SK-N-SH (cell line): ENCODE measurements around the gene C6orf132. TPM values are rescaled to one million over a fixed set of nuclear protein-coding genes. Genes with fewer than 3 reads are reported as not detected.

ENCODE experiments used
- CTCF ChIA-PET: fragments of 300-600, 350-600 bp; formaldehyde crosslinking; extraction: SDS; loops from one replicate; lab custom pipeline; 2021; lab: Yijun Ruan, JAX
- POLR2A ChIA-PET: fragments of 350-600 bp; sonication (Branson Sonifier 250); formaldehyde crosslinking; extraction: SDS; loops from one replicate; lab custom pipeline; 2020; ENCODE audit warnings: antibody characterized with exemption, inconsistent platforms; lab: Yijun Ruan, JAX
- DNase-seq: peaks from one replicate; pipeline ENCODE4 v3.0.0; 2012
- H2AFZ ChIP-seq: fragments of 200-600 bp; sonication (generic); 2 replicates; pipeline ENCODE4 v1.8.1; 2016; ENCODE audit warnings: antibody characterized with exemption, mild to moderate bottlenecking, low read depth
- H3F3A ChIP-seq: fragments of 200-600 bp; sonication (generic); replicated peaks from 2 replicates; pipeline ENCODE3; 2016; ENCODE audit warnings: antibody characterized with exemption, mild to moderate bottlenecking; ENCODE audit not compliant: insufficient read depth
- H3K27ac ChIP-seq, 2 experiments: fragments of 200-500 bp in 1 of 2; fragments of 200-600 bp in 1 of 2; sonication (Bioruptor generic) in 1 of 2; sonication (generic), shearing (Covaris generic) in 1 of 2; 2 replicates each; pipeline versions ENCODE4 v1.5.1 to v1.6.1; 2014 to 2016; ENCODE audit warnings: low read depth in 2 of 2, inconsistent platforms in 1 of 2, low read length in 1 of 2, mild to moderate bottlenecking in 1 of 2, mixed read lengths in 1 of 2
- H3K27me3 ChIP-seq: fragments of 200-600 bp; sonication (generic), shearing (Covaris generic); 2 replicates; pipeline ENCODE4 v1.6.1; 2016; ENCODE audit warnings: mixed run types; ENCODE audit not compliant: insufficient read depth
- H3K36me3 ChIP-seq, 2 experiments: fragments of 200-500 bp in 1 of 2; fragments of 200-600 bp in 1 of 2; sonication (Bioruptor generic) in 1 of 2; sonication (generic) in 1 of 2; replicated peaks in 1 of 2; 2 replicates each; pipeline versions ENCODE3 to v1.5.1; 2014 to 2016; ENCODE audit warnings: low read length in 1 of 2, mild to moderate bottlenecking in 1 of 2; ENCODE audit not compliant: insufficient read depth in 2 of 2, control insufficient read depth in 1 of 2
- H3K4me1 ChIP-seq, 2 experiments: fragments of 200-500 bp in 1 of 2; fragments of 200-600 bp in 1 of 2; sonication (Bioruptor generic) in 1 of 2; sonication (generic), shearing (Covaris generic) in 1 of 2; 2 replicates each; pipeline versions ENCODE4 v1.5.1 to v1.6.1; 2014 to 2016; ENCODE audit warnings: low read depth in 1 of 2, low read length in 1 of 2, mixed run types in 1 of 2; ENCODE audit not compliant: insufficient read depth in 2 of 2, control insufficient read depth in 1 of 2
- H3K4me2 ChIP-seq: fragments of 200-600 bp; sonication (generic), shearing (Covaris generic); 2 replicates; pipeline ENCODE4 v1.6.1; 2017; ENCODE audit warnings: mixed run types
- H3K4me3 ChIP-seq, 2 experiments: fragments of 200-500 bp in 1 of 2; fragments of 200-600 bp in 1 of 2; sonication (Bioruptor generic) in 1 of 2; sonication (generic), shearing (Covaris generic) in 1 of 2; 2 replicates each; pipeline versions ENCODE4 v1.5.1 to v1.8.1; 2014 to 2016; ENCODE audit warnings: low read depth in 2 of 2, inconsistent platforms in 1 of 2, low read length in 1 of 2, mild to moderate bottlenecking in 1 of 2, mixed read lengths in 1 of 2, moderate library complexity in 1 of 2
- H3K79me2 ChIP-seq: fragments of 200-600 bp; sonication (generic); 2 replicates; pipeline ENCODE4 v1.8.1; 2017; ENCODE audit warnings: mild to moderate bottlenecking; ENCODE audit not compliant: insufficient read depth
- H3K9ac ChIP-seq: fragments of 200-600 bp; sonication (generic); 2 replicates; pipeline ENCODE4 v1.6.1; 2017; ENCODE audit warnings: mixed run types
- H3K9me2 ChIP-seq: fragments of 200-600 bp; sonication (generic); 2 replicates; pipeline ENCODE4 v1.6.1; 2017; ENCODE audit warnings: mixed run types
- H3K9me3 ChIP-seq: fragments of 200-600 bp; sonication (generic); 2 replicates; pipeline ENCODE4 v1.6.1; 2017; ENCODE audit warnings: mixed run types, mild to moderate bottlenecking, moderate library complexity
- H4K20me1 ChIP-seq: fragments of 200-600 bp; sonication (generic); 2 replicates; pipeline ENCODE4 v1.6.1; 2017; ENCODE audit warnings: mild to moderate bottlenecking, mixed run types; ENCODE audit not compliant: insufficient read depth
- ELF1 ChIP-seq: IDR thresholded peaks from 2 replicates; pipeline ENCODE4 v1.4.0; 2012
- EP300 ChIP-seq, 2 experiments: IDR thresholded peaks; 2 replicates each; pipeline versions ENCODE4 v1.4.0 to v1.6.1; 2012; ENCODE audit warnings: borderline replicate concordance in 1 of 2, low read depth in 1 of 2, low read length in 1 of 2
- FOSL2 ChIP-seq: IDR thresholded peaks from 2 replicates; pipeline ENCODE4 v1.4.0; 2012; ENCODE audit warnings: low read depth, mild to moderate bottlenecking, moderate library complexity, borderline replicate concordance
- FOXJ3 ChIP-seq: sonication (generic); formaldehyde crosslinking; IDR thresholded peaks from 2 replicates; pipeline ENCODE4 v1.5.1; 2020; ENCODE audit warnings: mild to moderate bottlenecking, missing genetic modification reagents
- FOXM1 ChIP-seq: IDR thresholded peaks from 2 replicates; pipeline ENCODE4 v1.4.0; 2012; ENCODE audit warnings: low read depth, mild to moderate bottlenecking
- GATA2 ChIP-seq: sonication (generic); formaldehyde crosslinking; IDR thresholded peaks from 2 replicates; pipeline ENCODE4 v1.5.0; 2020; ENCODE audit warnings: mild to moderate bottlenecking, missing genetic modification reagents
- JUND ChIP-seq: IDR thresholded peaks from 2 replicates; pipeline ENCODE4 v1.4.0; 2012
- MEF2A ChIP-seq: IDR thresholded peaks from 2 replicates; pipeline ENCODE4 v1.4.0; 2012; ENCODE audit warnings: low read depth, borderline replicate concordance
- MXI1 ChIP-seq: IDR thresholded peaks from 2 replicates; pipeline ENCODE4 v1.6.1; 2012; ENCODE audit warnings: mild to moderate bottlenecking, low read depth, low read length, improper control_type of control experiment
- NFIC ChIP-seq: IDR thresholded peaks from 2 replicates; pipeline ENCODE4 v1.4.0; 2012; ENCODE audit warnings: borderline replicate concordance
- NRF1 ChIP-seq: IDR thresholded peaks from 2 replicates; pipeline ENCODE4 v1.6.1; 2012; ENCODE audit warnings: low read depth, mild to moderate bottlenecking, low read length
- POLR2AphosphoS5 ChIP-seq: IDR thresholded peaks from 2 replicates; pipeline ENCODE4 v1.6.1; 2012; ENCODE audit warnings: low read depth, low read length
- RFX5 ChIP-seq: IDR thresholded peaks from 2 replicates; pipeline ENCODE4 v1.6.1; 2012; ENCODE audit warnings: mild to moderate bottlenecking, improper control_type of control experiment, low read length
- RXRA ChIP-seq: IDR thresholded peaks from 2 replicates; pipeline ENCODE4 v1.4.0; 2012; ENCODE audit warnings: low read depth, mild to moderate bottlenecking, borderline replicate concordance
- SIN3A ChIP-seq: IDR thresholded peaks from 2 replicates; pipeline ENCODE4 v1.6.1; 2012; ENCODE audit warnings: low read depth, mild to moderate bottlenecking, low read length, moderate library complexity, borderline replicate concordance
- SMC3 ChIP-seq: IDR thresholded peaks from 2 replicates; pipeline ENCODE4 v1.6.1; 2012; ENCODE audit warnings: low read depth, low read length, improper control_type of control experiment
- TAF1 ChIP-seq: IDR thresholded peaks from 2 replicates; pipeline ENCODE4 v1.6.1; 2012; ENCODE audit warnings: low read depth, mild to moderate bottlenecking, low read length, moderate library complexity, borderline replicate concordance
- TCF12 ChIP-seq: IDR thresholded peaks from 2 replicates; pipeline ENCODE4 v1.4.0; 2012
- WGBS: methylation state at CpG from one replicate; pipeline ENCODE4 v1.1.6; 2017; ENCODE audit warnings: low lambda C conversion rate; 5-methylcytosine and 5-hydroxymethylcytosine counted together
- polyA plus RNA-seq, 3 experiments: library from polyadenylated mRNA; depleted of rRNA; stranded (reverse); fragments of >200 nt; gene quantifications; 2 replicates each; pipeline ENCODE4 v1.2.3, GENCODE V29; 2012
- TF ChIP-seq, protein P1 (sequence below): IDR thresholded peaks from 2 replicates; pipeline ENCODE4 v1.4.0; 2012; ENCODE audit warnings: low read depth, borderline replicate concordance
- TF ChIP-seq, protein P2 (sequence below): IDR thresholded peaks from 2 replicates; pipeline ENCODE4; 2012
- TF ChIP-seq, protein P3 (sequence below): IDR thresholded peaks from 2 replicates; pipeline ENCODE4 v1.4.0; 2012; ENCODE audit warnings: low read depth, borderline replicate concordance

Gene C6orf132
- polyA plus RNA-seq, 1 of the 3 experiments (the other 2 are of a cell fraction) = not detected

DNA sequence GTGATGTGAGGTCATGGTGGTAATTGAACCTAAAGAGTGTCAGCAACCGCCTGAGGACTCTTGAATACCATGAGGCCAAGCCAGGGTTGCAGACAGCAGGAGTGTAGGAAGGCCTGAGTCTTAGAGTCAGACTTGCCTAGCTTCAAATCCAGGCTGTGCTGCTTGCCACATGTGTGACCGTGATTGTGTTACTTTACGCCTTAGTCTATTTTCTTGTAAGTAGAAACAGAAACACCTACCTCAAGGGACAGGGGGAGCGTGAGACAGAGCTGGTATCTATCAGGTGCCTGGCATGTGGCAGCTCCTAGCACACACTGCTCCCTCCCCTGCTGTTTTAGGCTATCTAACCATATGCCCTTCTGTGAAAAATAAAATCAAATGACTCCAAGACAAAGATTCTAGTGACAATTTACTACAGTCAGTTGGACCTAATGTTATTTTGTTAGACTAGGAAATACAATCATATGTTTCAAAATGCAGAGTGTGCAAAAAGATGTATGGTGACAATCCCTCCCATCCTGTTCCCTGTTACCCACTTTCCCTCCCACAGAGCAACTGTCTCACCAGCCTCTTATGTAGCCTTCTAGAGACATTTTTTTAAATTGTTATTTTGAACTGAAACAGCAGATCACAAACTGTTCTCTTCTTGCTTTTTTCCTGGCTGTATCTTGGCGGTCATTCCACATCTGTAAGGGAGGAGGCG lies 70.4 kb downstream of the C6orf132 start:
- no peaks in the 10 kb centered on the region for H3K9me3 ChIP-seq
- TF ChIP-seq NFIC = no peak
- TF ChIP-seq ELF1 = no peak
- TF ChIP-seq GATA2 (CRISPR knock-in tag) = no peak
- no peak for TF ChIP-seq MXI1
- TF ChIP-seq, protein P1, sequence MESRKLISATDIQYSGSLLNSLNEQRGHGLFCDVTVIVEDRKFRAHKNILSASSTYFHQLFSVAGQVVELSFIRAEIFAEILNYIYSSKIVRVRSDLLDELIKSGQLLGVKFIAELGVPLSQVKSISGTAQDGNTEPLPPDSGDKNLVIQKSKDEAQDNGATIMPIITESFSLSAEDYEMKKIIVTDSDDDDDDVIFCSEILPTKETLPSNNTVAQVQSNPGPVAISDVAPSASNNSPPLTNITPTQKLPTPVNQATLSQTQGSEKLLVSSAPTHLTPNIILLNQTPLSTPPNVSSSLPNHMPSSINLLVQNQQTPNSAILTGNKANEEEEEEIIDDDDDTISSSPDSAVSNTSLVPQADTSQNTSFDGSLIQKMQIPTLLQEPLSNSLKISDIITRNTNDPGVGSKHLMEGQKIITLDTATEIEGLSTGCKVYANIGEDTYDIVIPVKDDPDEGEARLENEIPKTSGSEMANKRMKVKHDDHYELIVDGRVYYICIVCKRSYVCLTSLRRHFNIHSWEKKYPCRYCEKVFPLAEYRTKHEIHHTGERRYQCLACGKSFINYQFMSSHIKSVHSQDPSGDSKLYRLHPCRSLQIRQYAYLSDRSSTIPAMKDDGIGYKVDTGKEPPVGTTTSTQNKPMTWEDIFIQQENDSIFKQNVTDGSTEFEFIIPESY = no peak
- TF ChIP-seq, all 33 proteins: peak for 0
- Histone ChIP-seq H3K4me2 (no peak overlapping the region), H3K9me2 (no peaks in the 10 kb centered on the region), H3K4me1 (no peaks in the 10 kb centered on the region), H3K36me3 (peaks cover 29 to 36% of the 10 kb centered on the region in 2 experiments), H3K9ac (no peak overlapping the region), H3K4me3 (no peak overlapping the region), H4K20me1 (no peaks in the 10 kb centered on the region), H3K79me2 (no peaks in the 10 kb centered on the region), H3K27ac (no peak overlapping the region), H3K27me3 (no peaks in the 10 kb centered on the region), H3F3A (no peaks in the 10 kb centered on the region), H2AFZ (no peak overlapping the region)
- WGBS = 83% methylated on average over 5 of the region's 6 CpGs
- POLR2A ChIA-PET = interaction anchor here (0.7 kb wide), 1 partner anchor 671 kb away, joined by 3 read pairs; no protein-coding TSS in a partner anchor
- CTCF ChIA-PET = interaction anchor here (1.0 to 18.1 kb wide), 3 partner anchors 17 to 143 kb away, joined by 3 to 159 read pairs (median 3); no protein-coding TSS in a partner anchor
- no peak for DNase-seq

DNA sequence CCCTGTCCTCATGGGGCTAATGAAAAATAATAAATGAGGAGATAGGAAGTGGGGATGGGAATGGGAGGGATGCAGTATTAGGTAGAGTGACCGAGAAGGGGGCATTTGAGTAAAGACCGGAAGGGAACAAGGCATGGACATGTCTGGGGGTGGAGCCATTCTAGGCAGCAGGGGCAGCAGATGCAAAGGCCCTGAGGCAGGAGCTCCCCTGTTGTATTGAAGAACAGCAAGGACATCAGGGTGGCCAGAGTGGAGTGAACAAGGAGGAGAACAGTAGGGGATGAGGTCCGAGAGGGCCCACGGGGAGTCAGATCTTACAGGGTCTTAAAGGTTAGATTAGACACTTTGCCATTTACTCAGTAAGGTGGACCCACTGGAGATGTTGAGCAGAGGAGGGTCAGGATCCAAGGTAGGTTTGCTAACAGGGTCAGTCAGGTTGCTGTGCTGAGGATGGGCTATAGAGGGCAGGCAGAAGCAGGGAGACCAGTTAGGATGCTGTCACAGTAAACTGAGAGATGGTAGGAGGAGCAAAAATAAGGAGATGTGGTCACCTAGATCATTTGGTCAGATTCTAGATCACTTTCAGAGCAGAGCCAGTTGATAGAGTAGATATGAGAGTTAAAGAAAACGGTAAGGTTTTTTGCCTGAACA lies 73.4 kb downstream of the C6orf132 start:
- WGBS = 87% methylated on average over 5 of the region's 5 CpGs
- CTCF ChIA-PET = interaction anchor here (1.1 kb wide), 2 partner anchors 25 to 148 kb away, joined by 3 read pairs; partner anchors contain the start of genes BYSL and MED20

More for the DNA sequence above, 73.4 kb downstream of the C6orf132 start:
- peaks cover 39 to 40% of the 10 kb centered on the region in 2 experiments for H3K36me3 ChIP-seq
- no peak overlapping the region for H3K9ac ChIP-seq
- no peaks in the 10 kb centered on the region for H3K79me2 ChIP-seq
- no peak for TF ChIP-seq TCF12
- TF ChIP-seq, protein P1 = no peak
- no peak for TF ChIP-seq GATA2 (CRISPR knock-in tag)
- no peak for TF ChIP-seq TAF1
- no peak for TF ChIP-seq RFX5
- TF ChIP-seq NFIC = no peak
- TF ChIP-seq, protein P2, sequence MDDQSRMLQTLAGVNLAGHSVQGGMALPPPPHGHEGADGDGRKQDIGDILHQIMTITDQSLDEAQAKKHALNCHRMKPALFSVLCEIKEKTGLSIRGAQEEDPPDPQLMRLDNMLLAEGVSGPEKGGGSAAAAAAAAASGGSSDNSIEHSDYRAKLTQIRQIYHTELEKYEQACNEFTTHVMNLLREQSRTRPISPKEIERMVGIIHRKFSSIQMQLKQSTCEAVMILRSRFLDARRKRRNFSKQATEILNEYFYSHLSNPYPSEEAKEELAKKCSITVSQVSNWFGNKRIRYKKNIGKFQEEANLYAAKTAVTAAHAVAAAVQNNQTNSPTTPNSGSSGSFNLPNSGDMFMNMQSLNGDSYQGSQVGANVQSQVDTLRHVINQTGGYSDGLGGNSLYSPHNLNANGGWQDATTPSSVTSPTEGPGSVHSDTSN = no peak
- no peak for TF ChIP-seq NRF1
- TF ChIP-seq EP300 (IDR thresholded peaks at IDR 0.05; ENCODE audit: borderline replicate concordance in 1 of 2, low read depth in 1 of 2, low read length in 1 of 2) = no peak
- TF ChIP-seq, protein P3, sequence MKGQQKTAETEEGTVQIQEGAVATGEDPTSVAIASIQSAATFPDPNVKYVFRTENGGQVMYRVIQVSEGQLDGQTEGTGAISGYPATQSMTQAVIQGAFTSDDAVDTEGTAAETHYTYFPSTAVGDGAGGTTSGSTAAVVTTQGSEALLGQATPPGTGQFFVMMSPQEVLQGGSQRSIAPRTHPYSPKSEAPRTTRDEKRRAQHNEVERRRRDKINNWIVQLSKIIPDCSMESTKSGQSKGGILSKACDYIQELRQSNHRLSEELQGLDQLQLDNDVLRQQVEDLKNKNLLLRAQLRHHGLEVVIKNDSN = no peak
- TF ChIP-seq MEF2A = no peak
- no peak for TF ChIP-seq POLR2AphosphoS5
- TF ChIP-seq JUND = no peak
- no peak for TF ChIP-seq FOXJ3 (CRISPR knock-in tag)
- TF ChIP-seq FOSL2 = no peak
- no peak for TF ChIP-seq SMC3
- no peak for TF ChIP-seq SIN3A
- no peak for TF ChIP-seq RXRA
- no peak for TF ChIP-seq FOXM1
- no peaks in the 10 kb centered on the region for H4K20me1 ChIP-seq
- H3K9me3 ChIP-seq = no peaks in the 10 kb centered on the region
- H3K4me1 ChIP-seq = no peaks in the 10 kb centered on the region
- H3K27me3 ChIP-seq = no peaks in the 10 kb centered on the region
- H3K9me2 ChIP-seq = no peaks in the 10 kb centered on the region
- no peak overlapping the region for H3K27ac ChIP-seq
- no peak overlapping the region for H2AFZ ChIP-seq
- POLR2A ChIA-PET = no interaction called here
- no peak overlapping the region for H3K4me3 ChIP-seq
- no peak for DNase-seq
- no peaks in the 10 kb centered on the region for H3F3A ChIP-seq
- H3K4me2 ChIP-seq = no peak overlapping the region
